ENCODE results near the gene APBB2.

APBB2 gene

GRCh38 chr4:41214136-41214824, at the start of gene APBB2:
APBB2 (minus strand) TSS chr4:41214542; CDS start chr4:41033254, 181,288 bp downstream.
- DNase-seq, result peak; percentile 49 to 72

- no peak for DNase-seq
Observed at GRCh38 chr4:41262198-41262597, 47.9 kb upstream of the APBB2 start.

GRCh38 chr4:41260116-41260733, 45.9 kb upstream of the APBB2 start:
- no peak for DNase-seq

- DNase-seq, result no peak
Observed at GRCh38 chr4:41258783-41259182, 44.4 kb upstream of the APBB2 start.

- no peak for DNase-seq
Observed at GRCh38 chr4:41257906-41258305, 43.6 kb upstream of the APBB2 start.

GRCh38 chr4:41257257-41257901, 43.0 kb upstream of the APBB2 start:
- peak; percentile 20 to 55 for DNase-seq

- peak in 1 of 2 donors; percentile 18 for DNase-seq
Observed at GRCh38 chr4:41256740-41257256, 42.5 kb upstream of the APBB2 start, which contains the start of gene UCHL1. UCHL1 (plus strand) TSS chr4:41256928; CDS start chr4:41256977, 49 bp downstream.

- no peak for DNase-seq
Observed at GRCh38 chr4:41256131-41256739, 41.9 kb upstream of the APBB2 start.

GRCh38 chr4:41245983-41246382, 31.6 kb upstream of the APBB2 start:
- no peak for DNase-seq

- no peak for DNase-seq
Observed at GRCh38 chr4:41241919-41242318, 27.6 kb upstream of the APBB2 start.

GRCh38 chr4:41236508-41236907, 22.2 kb upstream of the APBB2 start:
- no peak for DNase-seq

GRCh38 chr4:41236032-41236431, 21.7 kb upstream of the APBB2 start:
- no peak for DNase-seq

GRCh38 chr4:41232856-41233255, 18.5 kb upstream of the APBB2 start:
- no peak for DNase-seq

- DNase-seq, result no peak
Observed at GRCh38 chr4:41232406-41232805, 18.1 kb upstream of the APBB2 start.

- no peak for DNase-seq
Observed at GRCh38 chr4:41227902-41228301, 13.6 kb upstream of the APBB2 start.

GRCh38 chr4:41221850-41222645, 7.7 kb upstream of the APBB2 start:
- DNase-seq, result no peak

GRCh38 chr4:41219421-41219950, 5.1 kb upstream of the APBB2 start:
- DNase-seq, result no peak

- DNase-seq, result no peak
Observed at GRCh38 chr4:41218703-41219102, 4.4 kb upstream of the APBB2 start.

- DNase-seq, result no peak
Observed at GRCh38 chr4:41217374-41217773, 3.0 kb upstream of the APBB2 start.

GRCh38 chr4:41217020-41217333, 2.6 kb upstream of the APBB2 start:
- no peak for DNase-seq

GRCh38 chr4:41216294-41217019, 2.1 kb upstream of the APBB2 start:
- DNase-seq, result peak; percentile 56 to 74

GRCh38 chr4:41215969-41216293, 1.6 kb upstream of the APBB2 start:
- DNase-seq, result no peak
